ENCODE measurements around the gene COX4I1.

Gene COX4I1

GRCh38 chr16:85770741-85771140 is 28.8 kb upstream of the COX4I1 start:
- no peak overlapping the region for H3K27ac ChIP-seq (ENCODE audit: low read length)
- no peak overlapping the region for H3K4me3 ChIP-seq (ENCODE audit: low read length)
- no peaks in the 10 kb centered on the region for H3K27me3 ChIP-seq (ENCODE audit: control insufficient read depth, insufficient read depth, low read length)
- H3K9me3 ChIP-seq (ENCODE audit: control insufficient read depth, low read depth, low read length) = no peaks in the 10 kb centered on the region
- H3K9ac ChIP-seq (ENCODE audit: low read length) = no peak overlapping the region
- H3K4me1 ChIP-seq (ENCODE audit: control insufficient read depth, low read depth, low read length) = peaks cover 11% of the 10 kb centered on the region
- H3K36me3 ChIP-seq (ENCODE audit: control insufficient read depth, low read depth, low read length) = no peaks in the 10 kb centered on the region

GRCh38 chr16:85773044-85773443 is 26.5 kb upstream of the COX4I1 start:
- Histone ChIP-seq H3K27ac (ENCODE audit: low read length) (no peak overlapping the region), H3K4me1 (ENCODE audit: control insufficient read depth, low read depth, low read length) (peaks cover 5% of the 10 kb centered on the region), H3K36me3 (ENCODE audit: control insufficient read depth, low read depth, low read length) (peaks cover 10% of the 10 kb centered on the region), H3K9me3 (ENCODE audit: control insufficient read depth, low read depth, low read length) (no peaks in the 10 kb centered on the region), H3K27me3 (ENCODE audit: control insufficient read depth, insufficient read depth, low read length) (no peaks in the 10 kb centered on the region), H3K9ac (ENCODE audit: low read length) (no peak overlapping the region), H3K4me3 (ENCODE audit: low read length) (no peak overlapping the region)

- no peaks in the 10 kb centered on the region for H3K4me1 ChIP-seq (ENCODE audit: control insufficient read depth, low read depth, low read length)
- no peak overlapping the region for H3K27ac ChIP-seq (ENCODE audit: low read length)
- peaks cover 21% of the 10 kb centered on the region for H3K36me3 ChIP-seq (ENCODE audit: control insufficient read depth, low read depth, low read length)
- H3K9me3 ChIP-seq (ENCODE audit: control insufficient read depth, low read depth, low read length) = no peaks in the 10 kb centered on the region
- no peaks in the 10 kb centered on the region for H3K27me3 ChIP-seq (ENCODE audit: control insufficient read depth, insufficient read depth, low read length)
- no peak overlapping the region for H3K9ac ChIP-seq (ENCODE audit: low read length)
- no peak overlapping the region for H3K4me3 ChIP-seq (ENCODE audit: low read length)
Measured at GRCh38 chr16:85774136-85774535, 25.4 kb upstream of the COX4I1 start.

- Histone ChIP-seq H3K4me1 (ENCODE audit: control insufficient read depth, low read depth, low read length) (no peaks in the 10 kb centered on the region), H3K27ac (ENCODE audit: low read length) (no peak overlapping the region), H3K27me3 (ENCODE audit: control insufficient read depth, insufficient read depth, low read length) (no peaks in the 10 kb centered on the region), H3K9me3 (ENCODE audit: control insufficient read depth, low read depth, low read length) (no peaks in the 10 kb centered on the region), H3K9ac (ENCODE audit: low read length) (no peak overlapping the region), H3K36me3 (ENCODE audit: control insufficient read depth, low read depth, low read length) (peaks cover 28% of the 10 kb centered on the region), H3K4me3 (ENCODE audit: low read length) (no peak overlapping the region)
Measured at GRCh38 chr16:85774811-85775210, 24.7 kb upstream of the COX4I1 start.

- no peak overlapping the region for H3K4me3 ChIP-seq (ENCODE audit: low read length)
- H3K4me1 ChIP-seq (ENCODE audit: control insufficient read depth, low read depth, low read length) = no peaks in the 10 kb centered on the region
- no peak overlapping the region for H3K9ac ChIP-seq (ENCODE audit: low read length)
- H3K27ac ChIP-seq (ENCODE audit: low read length) = no peak overlapping the region
- H3K27me3 ChIP-seq (ENCODE audit: control insufficient read depth, insufficient read depth, low read length) = no peaks in the 10 kb centered on the region
- no peaks in the 10 kb centered on the region for H3K9me3 ChIP-seq (ENCODE audit: control insufficient read depth, low read depth, low read length)
- peaks cover 45% of the 10 kb centered on the region for H3K36me3 ChIP-seq (ENCODE audit: control insufficient read depth, low read depth, low read length)
Measured at GRCh38 chr16:85777583-85778310, 21.7 kb upstream of the COX4I1 start.

GRCh38 chr16:85778873-85779272 is 20.6 kb upstream of the COX4I1 start:
- Histone ChIP-seq H3K9me3 (ENCODE audit: control insufficient read depth, low read depth, low read length) (no peaks in the 10 kb centered on the region), H3K9ac (ENCODE audit: low read length) (no peak overlapping the region), H3K27me3 (ENCODE audit: control insufficient read depth, insufficient read depth, low read length) (no peaks in the 10 kb centered on the region), H3K4me1 (ENCODE audit: control insufficient read depth, low read depth, low read length) (no peaks in the 10 kb centered on the region), H3K4me3 (ENCODE audit: low read length) (no peak overlapping the region), H3K27ac (ENCODE audit: low read length) (no peak overlapping the region), H3K36me3 (ENCODE audit: control insufficient read depth, low read depth, low read length) (peaks cover 48% of the 10 kb centered on the region)

- H3K4me1 ChIP-seq (ENCODE audit: control insufficient read depth, low read depth, low read length) = no peaks in the 10 kb centered on the region
- no peak overlapping the region for H3K4me3 ChIP-seq (ENCODE audit: low read length)
- no peaks in the 10 kb centered on the region for H3K27me3 ChIP-seq (ENCODE audit: control insufficient read depth, insufficient read depth, low read length)
- no peaks in the 10 kb centered on the region for H3K9me3 ChIP-seq (ENCODE audit: control insufficient read depth, low read depth, low read length)
- peaks cover 48% of the 10 kb centered on the region for H3K36me3 ChIP-seq (ENCODE audit: control insufficient read depth, low read depth, low read length)
- H3K9ac ChIP-seq (ENCODE audit: low read length) = no peak overlapping the region
- no peak overlapping the region for H3K27ac ChIP-seq (ENCODE audit: low read length)
Measured at GRCh38 chr16:85780281-85780680, 19.2 kb upstream of the COX4I1 start.

GRCh38 chr16:85781156-85781555 is 18.3 kb upstream of the COX4I1 start:
- Histone ChIP-seq H3K4me1 (ENCODE audit: control insufficient read depth, low read depth, low read length) (no peaks in the 10 kb centered on the region), H3K36me3 (ENCODE audit: control insufficient read depth, low read depth, low read length) (peaks cover 57% of the 10 kb centered on the region), H3K27me3 (ENCODE audit: control insufficient read depth, insufficient read depth, low read length) (no peaks in the 10 kb centered on the region), H3K4me3 (ENCODE audit: low read length) (no peak overlapping the region), H3K9me3 (ENCODE audit: control insufficient read depth, low read depth, low read length) (no peaks in the 10 kb centered on the region), H3K27ac (ENCODE audit: low read length) (no peak overlapping the region), H3K9ac (ENCODE audit: low read length) (no peak overlapping the region)

GRCh38 chr16:85781695-85782370 is 17.7 kb upstream of the COX4I1 start:
- Histone ChIP-seq H3K4me3 (ENCODE audit: low read length) (no peak overlapping the region), H3K36me3 (ENCODE audit: control insufficient read depth, low read depth, low read length) (peaks cover 59% of the 10 kb centered on the region), H3K9me3 (ENCODE audit: control insufficient read depth, low read depth, low read length) (no peaks in the 10 kb centered on the region), H3K9ac (ENCODE audit: low read length) (no peak overlapping the region), H3K27me3 (ENCODE audit: control insufficient read depth, insufficient read depth, low read length) (no peaks in the 10 kb centered on the region), H3K4me1 (ENCODE audit: control insufficient read depth, low read depth, low read length) (no peaks in the 10 kb centered on the region), H3K27ac (ENCODE audit: low read length) (no peak overlapping the region)

GRCh38 chr16:85782451-85782850 is 17.0 kb upstream of the COX4I1 start:
- H3K36me3 ChIP-seq (ENCODE audit: control insufficient read depth, low read depth, low read length) = peaks cover 64% of the 10 kb centered on the region
- H3K4me1 ChIP-seq (ENCODE audit: control insufficient read depth, low read depth, low read length) = no peaks in the 10 kb centered on the region
- no peak overlapping the region for H3K27ac ChIP-seq (ENCODE audit: low read length)
- no peaks in the 10 kb centered on the region for H3K27me3 ChIP-seq (ENCODE audit: control insufficient read depth, insufficient read depth, low read length)
- no peak overlapping the region for H3K4me3 ChIP-seq (ENCODE audit: low read length)
- no peaks in the 10 kb centered on the region for H3K9me3 ChIP-seq (ENCODE audit: control insufficient read depth, low read depth, low read length)
- no peak overlapping the region for H3K9ac ChIP-seq (ENCODE audit: low read length)

- peaks cover 65% of the 10 kb centered on the region for H3K36me3 ChIP-seq (ENCODE audit: control insufficient read depth, low read depth, low read length)
- H3K9ac ChIP-seq (ENCODE audit: low read length) = no peak overlapping the region
- H3K9me3 ChIP-seq (ENCODE audit: control insufficient read depth, low read depth, low read length) = no peaks in the 10 kb centered on the region
- H3K27ac ChIP-seq (ENCODE audit: low read length) = no peak overlapping the region
- no peaks in the 10 kb centered on the region for H3K27me3 ChIP-seq (ENCODE audit: control insufficient read depth, insufficient read depth, low read length)
- no peak overlapping the region for H3K4me3 ChIP-seq (ENCODE audit: low read length)
- H3K4me1 ChIP-seq (ENCODE audit: control insufficient read depth, low read depth, low read length) = no peaks in the 10 kb centered on the region
Measured at GRCh38 chr16:85783441-85783840, 16.1 kb upstream of the COX4I1 start.

- Histone ChIP-seq H3K9ac (ENCODE audit: low read length) (no peak overlapping the region), H3K4me1 (ENCODE audit: control insufficient read depth, low read depth, low read length) (no peaks in the 10 kb centered on the region), H3K27ac (ENCODE audit: low read length) (no peak overlapping the region), H3K36me3 (ENCODE audit: control insufficient read depth, low read depth, low read length) (peaks cover 58% of the 10 kb centered on the region), H3K4me3 (ENCODE audit: low read length) (no peak overlapping the region), H3K27me3 (ENCODE audit: control insufficient read depth, insufficient read depth, low read length) (no peaks in the 10 kb centered on the region), H3K9me3 (ENCODE audit: control insufficient read depth, low read depth, low read length) (no peaks in the 10 kb centered on the region)
Measured at GRCh38 chr16:85784813-85785212, 14.7 kb upstream of the COX4I1 start.

Measured in iPS-18a (cell line).